AG20443 (cell line): Measurements from ENCODE around the gene RAP1GAP2.
A peak's percentile ranks its signal among the peaks of the same experiment; 100 is the strongest.
"Not testable (repeated sequence)": the region's sequence is repeated elsewhere in the genome, so short reads cannot be mapped to it uniquely, and the experiment has no call there.

Experiments used
- DNase-seq: peaks from one replicate; pipeline ENCODE4 v3.0.0; 2012; ENCODE audit warnings: low spot score, mixed read lengths

Gene RAP1GAP2

GRCh38 chr17:2996810-2997670 is 200.8 kb downstream of the RAP1GAP2 start:
- no peak for DNase-seq

DNA sequence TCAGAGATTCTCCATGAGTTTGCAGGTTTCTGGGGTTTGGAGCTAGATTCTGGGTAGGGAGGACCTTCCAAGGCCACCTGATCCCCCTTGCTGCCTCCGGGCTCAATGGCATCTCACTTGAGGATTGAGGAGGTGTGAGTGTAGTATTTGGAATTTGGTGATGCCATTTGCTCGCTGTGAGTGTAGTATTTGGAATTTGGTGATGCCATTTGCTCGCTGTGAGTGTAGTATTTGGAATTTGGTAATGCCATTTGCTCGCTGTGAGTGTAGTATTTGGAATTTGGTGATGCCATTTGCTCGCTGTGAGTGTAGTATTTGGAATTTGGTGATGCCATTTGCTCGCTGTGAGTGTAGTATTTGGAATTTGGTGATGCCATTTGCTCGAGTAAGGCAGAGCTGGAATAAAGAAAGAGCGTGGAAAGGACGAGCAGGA is 202.2 kb downstream of the RAP1GAP2 start:
- DNase-seq, result not testable (repeated sequence)

DNA sequence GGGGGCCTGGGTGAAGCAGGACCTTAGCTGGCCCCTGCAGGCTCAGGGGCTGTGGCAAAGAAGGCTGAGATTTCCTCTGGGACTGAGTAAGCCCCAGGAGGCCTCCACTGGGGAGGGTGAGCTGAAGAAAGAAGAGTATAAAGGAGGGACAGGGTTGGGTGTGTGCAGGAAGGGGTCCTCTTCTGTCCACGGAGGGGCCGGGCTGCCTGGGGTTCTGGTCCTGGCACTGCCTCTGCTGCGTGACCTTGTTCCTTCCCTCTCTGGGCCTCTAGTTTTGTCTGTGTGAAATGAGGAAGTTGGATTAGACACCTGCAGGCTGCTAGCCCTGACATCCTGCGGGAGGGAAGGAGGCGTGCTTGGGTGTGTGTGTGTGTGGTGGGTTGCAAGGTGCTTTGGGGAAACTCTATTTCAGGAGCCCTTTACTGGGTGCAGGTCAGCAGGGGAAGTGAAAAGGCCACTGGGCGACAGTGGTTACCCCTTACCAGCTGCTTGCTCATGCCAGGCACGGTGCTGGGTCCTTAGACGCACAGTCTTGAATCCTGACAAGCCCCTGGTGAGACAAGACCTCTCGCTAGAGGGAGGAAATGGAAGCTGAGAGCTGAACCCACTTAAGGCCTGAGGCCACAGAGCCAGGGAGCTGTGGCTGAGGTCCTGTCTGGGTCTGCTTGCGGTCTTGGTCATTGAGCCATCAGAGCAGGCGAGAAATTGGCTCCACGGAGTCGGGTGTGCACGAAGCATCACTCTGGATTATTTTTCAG is 206.5 kb downstream of the RAP1GAP2 start:
- DNase-seq, result no peak

DNA sequence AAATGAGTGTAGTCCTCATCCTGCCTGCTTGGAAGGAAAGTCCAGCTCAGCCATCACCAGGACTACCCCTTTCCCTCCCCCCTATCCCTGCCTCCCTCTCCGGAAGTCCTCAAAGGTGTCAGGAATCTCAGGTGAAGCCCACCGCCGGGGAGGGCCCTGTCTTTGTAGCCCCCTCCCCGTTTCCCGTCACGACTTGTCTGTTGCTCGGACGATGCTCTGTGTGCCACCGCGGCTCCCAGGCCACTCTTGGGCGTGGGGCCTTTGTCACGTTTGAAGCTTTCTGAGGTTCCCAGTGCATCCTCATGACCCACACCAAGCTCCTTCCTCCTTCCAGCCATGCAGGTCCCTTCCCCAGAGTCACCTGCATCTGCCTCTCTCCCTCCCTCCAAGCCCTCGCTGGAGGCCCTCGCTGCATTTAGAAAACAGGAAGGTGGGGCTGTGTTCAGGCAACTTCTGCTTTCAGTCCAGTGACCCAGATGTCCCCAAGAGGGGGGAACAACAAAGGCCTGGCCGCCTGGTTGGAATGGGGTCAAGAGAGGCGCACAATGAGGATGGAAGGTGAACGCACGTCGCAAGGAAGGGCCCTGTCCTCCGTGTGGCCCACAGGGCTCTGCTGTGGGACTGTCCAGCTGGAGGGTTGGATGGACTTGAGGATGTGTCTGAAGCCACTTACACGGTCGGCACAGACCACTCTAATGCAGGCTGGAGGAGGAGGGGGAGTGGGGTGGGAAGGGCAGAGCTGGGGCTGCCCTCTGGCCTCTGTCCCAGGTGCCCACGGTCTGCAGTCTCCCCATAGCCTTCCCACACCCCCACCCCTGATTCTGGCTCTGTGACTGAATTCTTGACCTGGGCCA is 207.3 kb downstream of the RAP1GAP2 start:
- DNase-seq, result no peak

DNA sequence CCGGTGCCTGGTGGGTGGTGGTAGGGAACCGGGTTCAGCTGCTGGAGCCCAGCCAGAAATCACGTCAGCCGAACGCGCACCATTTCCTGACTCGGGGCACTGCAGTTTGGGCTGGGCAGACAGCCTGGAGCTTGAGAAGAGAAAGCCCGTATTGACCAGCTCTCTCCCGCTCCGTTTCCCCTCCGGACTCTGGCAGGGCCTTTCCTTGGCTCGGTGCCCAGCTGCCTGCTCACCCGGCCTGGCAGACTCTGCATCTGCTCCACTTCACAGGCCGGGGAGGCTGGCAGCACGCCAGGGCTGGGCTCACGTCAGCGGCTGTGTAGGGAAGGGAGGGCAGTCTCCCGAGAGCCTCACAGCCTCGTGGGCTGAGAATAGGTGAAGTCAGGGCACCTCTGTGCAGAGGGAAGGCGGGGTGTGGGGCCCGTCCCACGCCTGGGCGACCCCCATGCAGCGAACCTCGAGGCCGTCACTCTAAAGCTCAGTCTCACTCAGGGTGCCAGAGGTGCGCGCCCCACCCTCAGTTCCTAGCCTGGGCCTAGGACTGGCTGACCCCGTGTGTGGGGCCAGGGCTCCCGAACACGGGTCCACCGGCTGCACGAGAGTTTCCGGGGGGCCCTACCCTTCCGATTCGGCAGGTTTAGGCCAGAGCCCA is 208.0 kb downstream of the RAP1GAP2 start:
- DNase-seq, result peak; percentile 96

DNA sequence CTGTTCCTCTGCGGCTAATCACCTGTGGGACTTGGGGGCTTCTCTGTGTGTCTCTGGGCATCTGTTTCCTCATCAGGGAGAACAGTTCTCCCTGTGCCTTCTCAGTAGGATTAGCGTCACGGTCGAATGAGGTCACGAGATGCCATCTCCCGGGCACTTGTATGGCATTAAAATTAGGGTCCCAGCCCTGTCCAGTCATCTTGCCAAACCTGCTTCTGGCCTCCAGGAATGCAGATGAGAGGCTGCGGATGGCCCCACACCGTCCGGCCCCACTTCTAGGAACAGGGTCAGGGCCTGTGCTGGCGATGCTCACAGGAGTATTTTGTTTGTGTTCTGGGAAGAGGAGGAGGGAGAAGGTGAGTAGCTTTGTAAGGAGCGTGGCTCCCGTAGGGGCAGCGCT is 208.7 kb downstream of the RAP1GAP2 start:
- no peak for DNase-seq

DNA sequence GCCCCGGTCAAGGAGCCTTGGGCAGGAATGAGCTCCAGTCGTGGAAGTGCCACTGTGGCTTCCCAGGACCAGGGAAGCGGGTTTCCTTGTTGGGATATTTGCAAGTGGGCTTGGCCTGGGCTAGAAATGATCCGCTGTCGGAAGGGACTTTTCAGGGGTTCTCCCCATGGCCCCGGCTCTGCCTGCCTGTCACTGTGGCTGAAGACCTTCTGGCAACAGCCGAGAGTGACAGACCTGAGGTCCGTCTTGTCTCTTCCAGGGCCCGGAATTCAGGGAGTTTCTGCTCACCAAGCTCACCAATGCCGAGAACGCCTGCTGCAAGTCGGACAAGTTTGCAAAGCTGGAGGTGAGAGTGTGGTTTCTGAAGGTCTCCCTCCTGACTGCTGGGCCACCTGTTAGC is 209.5 kb downstream of the RAP1GAP2 start:
- no peak for DNase-seq

GRCh38 chr17:3006801-3007200 is 210.6 kb downstream of the RAP1GAP2 start:
- no peak for DNase-seq

DNA sequence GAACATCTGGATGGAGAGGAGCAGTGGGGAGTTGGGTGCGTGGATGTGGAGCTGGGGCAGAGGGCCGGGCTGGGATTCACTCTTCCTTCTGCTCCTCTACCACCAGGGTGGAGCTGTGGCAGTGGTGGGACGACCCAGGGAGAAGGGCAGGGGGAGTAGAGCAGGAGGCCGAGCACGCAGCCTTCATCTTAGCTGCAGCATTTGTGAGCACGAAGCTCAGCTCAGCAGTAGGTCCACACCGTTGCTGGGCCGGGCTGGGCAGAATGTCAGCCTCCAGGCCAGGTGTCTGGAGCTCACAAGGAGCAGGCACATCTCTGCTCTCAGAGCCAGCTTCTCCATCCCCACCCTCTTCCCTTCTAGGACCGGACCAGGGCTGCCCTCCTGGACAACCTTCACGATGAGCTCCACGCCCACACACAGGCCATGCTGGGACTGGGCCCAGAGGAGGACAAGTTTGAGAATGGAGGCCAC is 211.4 kb downstream of the RAP1GAP2 start:
- no peak for DNase-seq

GRCh38 chr17:3008336-3009288 is 212.4 kb downstream of the RAP1GAP2 start:
- DNase-seq, result no peak

- no peak for DNase-seq
Measured at GRCh38 chr17:3009411-3009920, 213.2 kb downstream of the RAP1GAP2 start.

DNA sequence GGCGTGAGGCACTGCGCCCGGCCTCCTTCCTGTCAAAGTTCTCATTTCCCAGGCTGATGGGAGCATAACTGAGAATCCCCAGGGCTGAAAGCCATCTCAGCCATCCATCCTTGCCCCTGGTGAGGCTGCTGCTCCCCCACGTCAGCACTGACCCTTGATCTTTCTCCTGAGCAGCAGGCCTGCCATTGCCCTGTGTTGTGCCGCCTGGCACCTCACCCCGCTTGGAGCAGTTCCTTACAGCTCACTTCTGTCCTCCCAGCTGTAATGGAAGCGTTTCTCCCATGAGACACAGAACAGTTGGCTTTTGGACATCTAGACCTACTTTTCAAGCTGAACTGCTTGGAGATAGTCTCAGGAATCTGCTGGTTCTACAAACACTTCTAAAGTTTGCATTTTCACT is 215.7 kb downstream of the RAP1GAP2 start:
- DNase-seq, result no peak

- DNase-seq, result peak; percentile 87
Measured at GRCh38 chr17:3012926-3013581, 216.8 kb downstream of the RAP1GAP2 start.

DNA sequence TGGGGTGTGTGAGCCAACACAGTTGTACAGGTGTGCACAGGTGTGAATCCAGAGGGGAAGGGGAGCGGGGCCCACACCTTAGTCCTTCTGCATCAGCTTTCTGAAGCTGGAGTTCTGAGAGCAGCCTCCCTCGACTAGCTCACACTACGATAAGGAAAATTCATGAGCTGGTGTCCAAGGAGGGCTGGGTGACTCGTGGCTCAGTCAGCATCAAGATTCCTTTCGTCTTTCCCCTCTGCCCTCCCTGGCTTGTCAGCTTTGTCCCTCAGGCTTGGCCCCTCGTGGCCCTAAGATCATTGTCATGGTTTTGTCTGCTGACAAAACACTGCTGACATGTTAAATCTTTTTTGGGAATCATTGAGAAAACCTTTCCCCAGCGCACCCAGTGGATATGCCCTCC is 219.7 kb downstream of the RAP1GAP2 start:
- DNase-seq, result peak; percentile 49

DNA sequence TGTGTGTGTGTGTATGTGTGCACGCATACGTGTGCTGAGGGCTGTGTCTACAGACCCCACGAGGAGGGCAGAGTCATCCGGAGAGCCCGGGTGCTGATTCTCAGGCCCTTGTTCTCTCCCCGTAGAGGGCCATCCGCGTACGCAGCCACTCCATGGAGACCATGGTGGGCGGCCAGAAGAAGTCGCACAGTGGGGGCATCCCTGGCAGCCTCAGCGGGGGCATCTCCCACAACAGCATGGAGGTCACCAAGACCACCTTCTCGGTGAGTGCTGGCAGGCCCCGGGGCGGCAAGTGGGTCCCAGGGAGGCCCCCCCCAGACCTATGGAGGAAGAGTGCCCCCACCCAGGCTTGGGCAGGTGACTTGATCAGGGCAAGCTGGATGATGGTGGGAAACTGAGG is 221.7 kb downstream of the RAP1GAP2 start:
- no peak for DNase-seq

DNA sequence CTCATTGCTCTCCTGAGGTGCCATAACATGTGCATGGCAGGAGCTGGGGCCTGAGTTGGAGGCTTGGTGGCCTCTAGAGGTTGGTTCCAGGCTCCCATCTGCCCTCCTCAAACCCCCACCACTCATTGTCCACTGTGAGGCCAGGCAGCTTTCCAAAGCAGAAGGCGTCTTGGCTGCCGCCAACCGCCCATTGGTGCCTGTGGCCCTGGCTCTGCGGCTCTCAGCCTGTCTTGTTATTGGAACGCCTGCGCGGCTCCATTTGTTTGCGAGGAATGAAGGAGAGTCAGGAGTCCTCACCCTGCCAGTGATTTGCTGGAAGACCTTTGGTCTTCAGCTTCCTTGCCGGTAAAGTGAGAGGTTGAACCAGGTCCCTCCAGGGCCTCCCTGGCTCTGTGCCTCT is 223.5 kb downstream of the RAP1GAP2 start:
- no peak for DNase-seq

DNA sequence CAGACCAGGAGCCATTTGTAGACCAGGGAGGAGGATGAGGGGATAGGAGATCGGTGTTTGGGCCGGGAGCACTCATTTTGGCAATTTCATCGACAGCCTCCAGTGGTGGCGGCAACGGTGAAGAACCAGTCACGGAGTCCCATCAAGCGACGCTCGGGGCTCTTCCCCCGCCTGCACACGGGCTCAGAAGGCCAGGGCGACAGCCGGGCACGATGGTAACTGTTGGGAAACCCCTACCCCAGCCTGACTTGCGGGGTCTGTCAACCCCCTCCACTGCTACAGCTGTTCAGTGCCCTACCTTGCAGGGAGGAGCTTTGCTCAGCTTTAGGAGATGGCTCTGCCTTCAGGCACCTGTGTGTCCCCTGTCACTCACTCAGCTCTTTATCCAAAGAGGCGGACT is 224.1 kb downstream of the RAP1GAP2 start:
- no peak for DNase-seq

GRCh38 chr17:3022197-3022596 is 226.0 kb downstream of the RAP1GAP2 start:
- DNase-seq, result no peak

DNA sequence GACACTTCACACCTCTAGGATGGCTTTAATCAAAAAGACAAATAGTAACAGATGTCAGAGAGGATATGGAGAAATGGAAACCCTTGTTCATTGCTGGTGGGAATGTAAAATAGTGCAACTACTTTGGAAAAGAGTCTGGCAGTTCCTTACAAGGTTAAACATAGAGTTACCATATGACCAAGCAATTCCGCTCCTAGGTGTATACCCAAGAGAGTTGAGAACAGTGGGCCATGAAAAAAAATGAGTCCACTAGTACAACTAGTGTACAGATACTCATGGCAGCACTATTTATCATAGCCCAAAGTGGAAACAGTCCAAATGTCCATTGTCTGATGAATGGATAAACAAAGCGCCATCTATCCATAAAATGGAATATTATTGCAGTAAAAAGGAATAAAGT is 228.1 kb downstream of the RAP1GAP2 start:
- no peak for DNase-seq
